Endothelial cell of umbilical vein (primary cell): ENCODE data around the gene CNTNAP2. TPM values are rescaled to one million over a fixed set of nuclear protein-coding genes. Genes with fewer than 3 reads are reported as not detected.

Experiments used
- BruUV-seq: library from RNA; stranded (reverse); fragments of 400-500 nt; replicated peaks from 2 replicates; lab custom pipeline; 2021; lab: Mats Ljungman, UMichigan
- CTCF ChIA-PET: fragments of 300-600, 350-600 bp; sonication (Branson Sonifier 250); formaldehyde crosslinking; loops from one replicate; lab custom pipeline; 2021; ENCODE audit warnings: antibody characterized with exemption, inconsistent platforms; lab: Charles Lee
- POLR2A ChIA-PET: fragments of 300-600, 350-600 bp; sonication (Branson Sonifier 250); formaldehyde crosslinking; loops from one replicate; lab custom pipeline; 2021; ENCODE audit warnings: antibody characterized with exemption, inconsistent platforms; lab: Charles Lee
- DNase-seq: peaks from one replicate; pipeline ENCODE4 v3.0.0-alpha.2; 2011; ENCODE audit warnings: low read depth, low spot score
- FAIRE-seq: peaks from 2 replicates; lab custom pipeline; 2011; peaks lifted over from hg19 to GRCh38; lab: Jason Lieb, UNC
- H2AFZ ChIP-seq: 2 replicates; pipeline ENCODE4 v1.6.0; 2012; ENCODE audit warnings: low read depth, low read length, control low read depth, inconsistent platforms
- H3K27ac ChIP-seq: 2 replicates; pipeline ENCODE4 v1.5.1; 2011; ENCODE audit warnings: low read depth, mild to moderate bottlenecking, control low read depth, low read length, moderate library complexity; ENCODE audit not compliant: insufficient read depth
- H3K27me3 ChIP-seq, 2 experiments: 2 replicates each; pipeline versions ENCODE4 v1.6.0 to v1.6.1; 2011; ENCODE audit warnings: low read length in 2 of 2, mixed read lengths in 1 of 2; ENCODE audit not compliant: control insufficient read depth in 2 of 2, insufficient read depth in 2 of 2
- H3K36me3 ChIP-seq, 2 experiments: 2 replicates in 1 of 2; 3 replicates in 1 of 2; pipeline ENCODE4 v1.5.1; 2011; ENCODE audit warnings: low read length in 2 of 2, mild to moderate bottlenecking in 1 of 2, moderate library complexity in 1 of 2; ENCODE audit not compliant: control insufficient read depth in 2 of 2, insufficient read depth in 2 of 2; ENCODE audit errors: extremely low read depth in 1 of 2
- H3K4me1 ChIP-seq: 3 replicates; pipeline ENCODE4 v1.5.1; 2011; ENCODE audit warnings: mild to moderate bottlenecking, low read length; ENCODE audit not compliant: control insufficient read depth, insufficient read depth; ENCODE audit errors: extremely low read depth
- H3K4me2 ChIP-seq: 2 replicates; pipeline ENCODE4 v1.6.1; 2011; ENCODE audit warnings: low read length, control low read depth, mixed read lengths; ENCODE audit not compliant: insufficient read depth
- H3K4me3 ChIP-seq, 3 experiments: fragments of 200-600 bp in 1 of 3; sonication (generic), shearing (Covaris generic) in 1 of 3; replicated peaks in 1 of 3; 2 replicates each; pipeline ENCODE4 v1.5.1; 2011 to 2016; ENCODE audit warnings: control low read depth in 3 of 3, low read length in 3 of 3, mild to moderate bottlenecking in 2 of 3, inconsistent platforms in 1 of 3, low read depth in 1 of 3, moderate library complexity in 1 of 3; ENCODE audit not compliant: insufficient read depth in 1 of 3
- H3K79me2 ChIP-seq: 2 replicates; pipeline ENCODE4 v1.6.0; 2012; ENCODE audit warnings: low read length, inconsistent platforms; ENCODE audit not compliant: control insufficient read depth, insufficient read depth
- H3K9ac ChIP-seq: replicated peaks from 2 replicates; pipeline ENCODE3; 2011; ENCODE audit warnings: low read length, control low read depth; ENCODE audit not compliant: insufficient read depth; ENCODE audit errors: extremely low read depth
- H3K9me1 ChIP-seq: replicated peaks from 3 replicates; pipeline ENCODE4 v1.6.0; 2011; ENCODE audit warnings: mild to moderate bottlenecking, low read length; ENCODE audit not compliant: control insufficient read depth, insufficient read depth; ENCODE audit errors: extremely low read depth
- H3K9me3 ChIP-seq: replicated peaks from 2 replicates; pipeline ENCODE4 v1.5.1; 2012; ENCODE audit warnings: low read length, inconsistent platforms; ENCODE audit not compliant: control insufficient read depth, insufficient read depth
- H4K20me1 ChIP-seq: replicated peaks from 2 replicates; pipeline ENCODE3; 2011; ENCODE audit warnings: mild to moderate bottlenecking, low read length; ENCODE audit not compliant: control insufficient read depth, insufficient read depth; ENCODE audit errors: extremely low read depth
- CTCF ChIP-seq, 2 donors: IDR thresholded peaks; 1 replicate in 1 of 2; 2 replicates in 1 of 2; pipeline ENCODE4 v1.5.1; 2011; ENCODE audit warnings: low read length in 2 of 2, mild to moderate bottlenecking in 2 of 2, moderate library complexity in 2 of 2, control low read depth in 1 of 2, inconsistent platforms in 1 of 2, low read depth in 1 of 2; ENCODE audit not compliant: insufficient read depth in 1 of 2; ENCODE audit errors: extremely low read depth in 1 of 2
- GATA2 ChIP-seq: IDR thresholded peaks from 2 replicates; pipeline ENCODE4 v1.7.0; 2011; ENCODE audit warnings: low read depth, mild to moderate bottlenecking, moderate library complexity, mixed read lengths, low read length; ENCODE audit not compliant: insufficient read length, insufficient read depth
- JUN ChIP-seq: IDR thresholded peaks from 2 replicates; pipeline ENCODE4 v1.6.1; 2011; ENCODE audit warnings: borderline replicate concordance, low read depth; ENCODE audit not compliant: insufficient read length, insufficient read depth
- MAX ChIP-seq: IDR thresholded peaks from 2 replicates; pipeline ENCODE4 v1.6.1; 2011; ENCODE audit not compliant: insufficient read depth, insufficient read length
- MYC ChIP-seq: IDR thresholded peaks from one replicate; pipeline ENCODE4 v1.6.1; 2011; ENCODE audit warnings: mild to moderate bottlenecking, low read depth, low read length
- POLR2A ChIP-seq: IDR thresholded peaks from 2 replicates; pipeline ENCODE4 v1.6.1; 2012; ENCODE audit warnings: low read depth, mild to moderate bottlenecking, control low read depth, low read length
- POLR2AphosphoS5 ChIP-seq: IDR thresholded peaks from 2 replicates; pipeline ENCODE4 v1.6.1; 2012; ENCODE audit warnings: low read depth, mild to moderate bottlenecking, control low read depth, low read length, moderate library complexity; ENCODE audit not compliant: insufficient read depth
- dilution Hi-C: fragments of 300-500 bp; cut with MboI; formaldehyde crosslinking; loops from one replicate; pipeline ENCODE4 v1.15.0; 2019; ENCODE audit warnings: low sequenced_read_pairs; ENCODE audit not compliant: extremely low pct_ligation_motif_present
- intact Hi-C: fragments of 100-400 bp; cut with micrococcal nuclease; formaldehyde crosslinking; loops from one replicate; pipeline ENCODE4 v1.10.0; 2022
- polyA plus RNA-seq, 4 experiments: library from polyadenylated mRNA; depleted of rRNA in 3 of 4; stranded (reverse) in 3 of 4; unstranded in 1 of 4; fragments of >200 nt; gene quantifications; 2 replicates each; pipeline versions ENCODE4 v1.2.1 to v1.2.3, GENCODE V29; 2011 to 2012; ENCODE audit warnings: missing spikeins in 1 of 4
- total RNA-seq: library from RNA; stranded (reverse); gene quantifications from 2 replicates; pipeline ENCODE4 v1.2.3, GENCODE V29; 2021

CNTNAP2 gene
- total and polyA plus RNA-seq, 2 donors (not counting 3 experiments of a cell fraction or from before 2014, with no cell fraction given), result not detected

DNA sequence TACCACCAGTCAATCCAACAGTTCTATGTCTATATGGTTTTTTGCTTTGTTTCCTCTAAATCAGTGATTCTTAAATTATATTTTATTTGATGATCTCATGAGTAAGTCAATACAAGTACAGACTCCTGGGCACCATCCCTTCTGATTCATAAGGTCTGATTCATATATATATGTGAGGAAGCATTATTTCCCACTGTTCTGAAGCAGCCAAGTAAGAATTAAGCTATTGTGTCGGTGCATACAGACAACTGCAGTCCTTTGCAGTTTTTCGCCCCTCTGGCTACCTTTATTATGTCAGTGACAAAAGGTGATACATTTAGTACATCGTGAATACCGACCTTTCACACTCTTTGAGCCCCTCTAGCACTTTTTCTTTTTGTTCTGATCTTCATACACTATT is 1394.3 kb downstream of the CNTNAP2 start:
- Histone ChIP-seq H3K79me2 (no peaks in the 10 kb centered on the region), H2AFZ (no peak overlapping the region), H3K4me2 (no peak overlapping the region), H3K4me3 (no peak overlapping the region), H4K20me1 (no peaks in the 10 kb centered on the region), H3K9me3 (peaks cover 12% of the 10 kb centered on the region), H3K9ac (no peak overlapping the region), H3K9me1 (no peaks in the 10 kb centered on the region), H3K27ac (no peak overlapping the region), H3K4me1 (no peaks in the 10 kb centered on the region), H3K27me3 (no peaks in the 10 kb centered on the region), H3K36me3 (no peaks in the 10 kb centered on the region)
- intact Hi-C loops, result no loop called here
- no TSS peak for BruUV-seq
- CTCF ChIA-PET, result no interaction called here
- POLR2A ChIA-PET, result no interaction called here
- TF ChIP-seq MAX, result no peak
- TF ChIP-seq POLR2A, result no peak
- TF ChIP-seq GATA2, result no peak
- TF ChIP-seq MYC, result no peak
- TF ChIP-seq CTCF (IDR thresholded peaks at IDR 0.05; ENCODE audit: extremely low read depth in 1 of 2, insufficient read depth in 1 of 2, low read depth in 1 of 2, low read length in 2 of 2), result no peak
- TF ChIP-seq JUN, result no peak
- no peak for TF ChIP-seq POLR2AphosphoS5
- FAIRE-seq (no peak), DNase-seq (no peak)
- dilution Hi-C loops, result no loop called here
